ENCODE measurements around the gene RPS27. TPM values are rescaled to one million over a fixed set of nuclear protein-coding genes. Genes with fewer than 3 reads are reported as not detected.
A peak's percentile ranks its signal among the peaks of the same experiment; 100 is the strongest.

The RPS27 gene
- total RNA-seq, 1 donor from 2014 or later, result 707 TPM

DNA sequence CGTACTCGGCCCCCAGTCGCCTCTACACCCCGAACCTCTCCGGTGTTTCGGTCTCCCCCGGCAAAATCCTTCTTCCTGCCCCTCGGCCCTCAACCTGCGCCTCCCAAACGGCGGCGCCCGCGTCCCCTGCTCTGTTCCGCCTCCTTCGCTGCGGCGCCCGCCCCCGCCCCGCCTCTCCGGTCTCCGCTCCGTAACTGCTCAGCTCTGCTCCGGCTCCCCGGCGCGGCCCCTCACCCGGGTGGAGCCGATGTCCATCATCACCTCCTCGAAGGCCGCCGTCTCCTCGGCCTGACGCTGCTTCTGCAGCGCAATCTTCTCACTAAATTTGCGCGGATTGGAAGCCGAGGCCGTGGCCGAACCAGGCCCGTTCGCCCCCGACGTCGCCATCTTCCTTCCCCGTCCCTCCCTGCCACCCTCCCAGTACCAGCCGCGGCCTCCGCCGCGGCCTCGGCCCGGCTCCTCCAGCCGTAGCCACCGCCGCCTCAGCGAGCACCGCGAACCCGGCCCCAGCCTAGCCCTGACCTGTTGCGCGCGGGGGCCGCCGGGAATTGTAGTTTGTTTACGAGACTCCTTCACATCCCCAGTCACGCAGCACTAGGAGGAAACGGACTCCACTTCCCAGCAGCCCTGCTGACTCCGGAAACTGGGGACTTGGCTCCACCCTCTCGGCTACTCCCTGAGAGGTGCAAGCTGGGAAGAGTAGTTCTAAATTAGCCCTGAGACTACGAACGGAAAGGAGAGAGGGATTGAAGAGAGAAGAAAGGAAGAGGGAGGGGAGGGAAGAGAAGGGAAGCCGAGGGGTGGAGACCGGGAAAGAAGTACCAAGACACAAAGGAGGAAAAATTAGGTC, 32.2 kb upstream of the RPS27 start, which contains the start of gene CRTC2:
CRTC2 (minus strand) TSS at position 502 of the 850 bp plus-strand sequence; CDS start at position 387, 115 bp downstream.
- DNase-seq (ENCODE audit: low spot score in 2 of 2), result peak; percentile 98 to 100
- Histone ChIP-seq H3K4me1 (peaks cover 17 to 38% of the 10 kb centered on the region in 2 donors), H3K27me3 (no peaks in the 10 kb centered on the region), H3K4me3 (peak within 1 kb of the TSS; percentile 87 to 97), H3K27ac (peak within 1 kb of the TSS; percentile 91 to 97), H3K36me3 (peaks cover 22 to 28% of the 10 kb centered on the region in 2 donors), H3K9me3 (no peaks in the 10 kb centered on the region)
- intact Hi-C loops (cut with DNase I), result loop anchor here (1.0 kb wide), 2 partner anchors 12 to 28 kb away; partner anchors contain the start of genes DENND4B and RAB13
- TF ChIP-seq, protein P1, sequence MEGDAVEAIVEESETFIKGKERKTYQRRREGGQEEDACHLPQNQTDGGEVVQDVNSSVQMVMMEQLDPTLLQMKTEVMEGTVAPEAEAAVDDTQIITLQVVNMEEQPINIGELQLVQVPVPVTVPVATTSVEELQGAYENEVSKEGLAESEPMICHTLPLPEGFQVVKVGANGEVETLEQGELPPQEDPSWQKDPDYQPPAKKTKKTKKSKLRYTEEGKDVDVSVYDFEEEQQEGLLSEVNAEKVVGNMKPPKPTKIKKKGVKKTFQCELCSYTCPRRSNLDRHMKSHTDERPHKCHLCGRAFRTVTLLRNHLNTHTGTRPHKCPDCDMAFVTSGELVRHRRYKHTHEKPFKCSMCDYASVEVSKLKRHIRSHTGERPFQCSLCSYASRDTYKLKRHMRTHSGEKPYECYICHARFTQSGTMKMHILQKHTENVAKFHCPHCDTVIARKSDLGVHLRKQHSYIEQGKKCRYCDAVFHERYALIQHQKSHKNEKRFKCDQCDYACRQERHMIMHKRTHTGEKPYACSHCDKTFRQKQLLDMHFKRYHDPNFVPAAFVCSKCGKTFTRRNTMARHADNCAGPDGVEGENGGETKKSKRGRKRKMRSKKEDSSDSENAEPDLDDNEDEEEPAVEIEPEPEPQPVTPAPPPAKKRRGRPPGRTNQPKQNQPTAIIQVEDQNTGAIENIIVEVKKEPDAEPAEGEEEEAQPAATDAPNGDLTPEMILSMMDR (IDR thresholded peaks at IDR 0.05), result no peak

GRCh38 chr1:153958961-153959260, 31.7 kb upstream of the RPS27 start:
- no peak for DNase-seq (ENCODE audit: low spot score in 2 of 2)
- H3K4me3 ChIP-seq, result peak overlapping the region; percentile 87 to 97

DNA sequence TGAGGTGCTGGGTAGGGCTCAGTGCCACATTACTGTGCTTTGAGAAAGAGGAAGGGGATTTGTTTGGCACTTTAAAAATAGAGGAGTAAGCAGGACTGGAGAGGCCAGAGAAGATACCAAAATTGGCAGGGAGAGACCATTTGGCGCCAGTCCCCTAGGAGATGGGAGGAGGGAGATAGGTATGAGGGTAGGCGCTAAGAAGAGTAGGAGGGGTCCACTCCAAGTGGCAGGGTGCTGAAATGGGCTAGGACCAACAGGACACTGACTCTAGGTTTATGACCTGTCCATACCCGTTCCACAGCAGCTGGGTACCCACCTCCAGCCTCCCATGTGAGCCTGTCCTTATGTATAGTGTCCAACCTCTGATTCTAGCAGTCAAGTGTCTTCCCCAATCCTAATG, 31.1 kb upstream of the RPS27 start:
- no peak for DNase-seq (ENCODE audit: low spot score in 2 of 2)
- Histone ChIP-seq H3K36me3 (peaks cover 14 to 17% of the 10 kb centered on the region in 2 donors), H3K27me3 (no peaks in the 10 kb centered on the region), H3K4me1 (peaks cover 23 to 39% of the 10 kb centered on the region in 2 donors), H3K9me3 (no peaks in the 10 kb centered on the region), H3K27ac (peak overlapping the region; percentile 91 to 97), H3K4me3 (peak overlapping the region in 1 of 2 donors; percentile 97)
- TF ChIP-seq, protein P1 (IDR thresholded peaks at IDR 0.05), result no peak
- intact Hi-C loops (cut with DNase I), result no loop called here

More at GRCh38 chr1:153958961-153959260, 31.7 kb upstream of the RPS27 start:
- H3K36me3 ChIP-seq, result peaks cover 16 to 23% of the 10 kb centered on the region in 2 donors
- H3K27me3 ChIP-seq, result no peaks in the 10 kb centered on the region
- peaks cover 18 to 38% of the 10 kb centered on the region in 2 donors for H3K4me1 ChIP-seq
- intact Hi-C loops (cut with DNase I), result loop anchor here (1.0 kb wide), 2 partner anchors 13 to 27 kb away; partner anchors contain the start of genes DENND4B and RAB13
- peak overlapping the region; percentile 91 to 97 for H3K27ac ChIP-seq
- TF ChIP-seq, protein P1 (IDR thresholded peaks at IDR 0.05), result no peak
- no peaks in the 10 kb centered on the region for H3K9me3 ChIP-seq

- TF ChIP-seq, protein P1 (IDR thresholded peaks at IDR 0.05), result no peak
- intact Hi-C loops (cut with DNase I), result loop anchor here (5.0 kb wide), 2 partner anchors 38 to 288 kb away; partner anchors contain the start of genes GATAD2B and ILF2
- H3K4me3 ChIP-seq, result no peak overlapping the region
- H3K27me3 ChIP-seq, result no peaks in the 10 kb centered on the region
- H3K36me3 ChIP-seq, result peaks cover 10 to 14% of the 10 kb centered on the region in 2 donors
- peaks cover 24 to 41% of the 10 kb centered on the region in 2 donors for H3K4me1 ChIP-seq
- H3K27ac ChIP-seq, result peak overlapping the region in 1 of 2 donors; percentile 97
- DNase-seq (ENCODE audit: low spot score in 2 of 2), result no peak
- H3K9me3 ChIP-seq, result no peaks in the 10 kb centered on the region
Measured at GRCh38 chr1:153960206-153960605, 30.4 kb upstream of the RPS27 start.

- no peak for DNase-seq (ENCODE audit: low spot score in 2 of 2)
- H3K27me3 ChIP-seq, result no peaks in the 10 kb centered on the region
- H3K27ac ChIP-seq, result peak overlapping the region; percentile 91 to 96
- H3K4me3 ChIP-seq, result peak overlapping the region in 1 of 2 donors; percentile 75
- peaks cover 10 to 14% of the 10 kb centered on the region in 2 donors for H3K36me3 ChIP-seq
- peaks cover 24 to 39% of the 10 kb centered on the region in 2 donors for H3K4me1 ChIP-seq
- no peaks in the 10 kb centered on the region for H3K9me3 ChIP-seq
- TF ChIP-seq, protein P1 (IDR thresholded peaks at IDR 0.05), result no peak
- intact Hi-C loops (cut with DNase I), result loop anchor here (5.0 kb wide), 2 partner anchors 39 to 289 kb away; partner anchors contain the start of genes GATAD2B and ILF2
Measured at GRCh38 chr1:153961421-153961820, 29.1 kb upstream of the RPS27 start.
